Nephron progenitor cell (in vitro differentiated cells): ENCODE measurements around the gene NNMT.

Source experiments
- DNase-seq: peaks from one replicate; pipeline ENCODE4 v3.0.0; 2021
- H3K27ac Mint-ChIP-seq: 2 replicates; pipeline ENCODE4 v1.8.0; 2021; ENCODE audit warnings: mild to moderate bottlenecking, moderate library complexity, mixed read lengths
- H3K27me3 Mint-ChIP-seq: 2 replicates; pipeline ENCODE4 v1.8.0; 2021; ENCODE audit warnings: mild to moderate bottlenecking, low read depth, mixed read lengths; ENCODE audit not compliant: poor library complexity
- H3K36me3 Mint-ChIP-seq: 2 replicates; pipeline ENCODE4 v1.8.0; 2021; ENCODE audit warnings: low read depth, mixed read lengths
- H3K4me1 Mint-ChIP-seq: 2 replicates; pipeline ENCODE4 v1.8.0; 2021; ENCODE audit warnings: mixed read lengths
- H3K4me3 Mint-ChIP-seq: 2 replicates; pipeline ENCODE4 v1.8.0; 2021; ENCODE audit warnings: mild to moderate bottlenecking, moderate library complexity, mixed read lengths
- H3K9me3 Mint-ChIP-seq: 2 replicates; pipeline ENCODE4 v1.8.0; 2021; ENCODE audit warnings: mild to moderate bottlenecking, moderate library complexity, mixed read lengths
- TF ChIP-seq, protein P1 (sequence below): fragments of 200-600 bp; sonication (generic); IDR thresholded peaks from 2 replicates; pipeline ENCODE4 v1.5.0; 2021; ENCODE audit warnings: antibody characterized with exemption

NNMT gene

DNA sequence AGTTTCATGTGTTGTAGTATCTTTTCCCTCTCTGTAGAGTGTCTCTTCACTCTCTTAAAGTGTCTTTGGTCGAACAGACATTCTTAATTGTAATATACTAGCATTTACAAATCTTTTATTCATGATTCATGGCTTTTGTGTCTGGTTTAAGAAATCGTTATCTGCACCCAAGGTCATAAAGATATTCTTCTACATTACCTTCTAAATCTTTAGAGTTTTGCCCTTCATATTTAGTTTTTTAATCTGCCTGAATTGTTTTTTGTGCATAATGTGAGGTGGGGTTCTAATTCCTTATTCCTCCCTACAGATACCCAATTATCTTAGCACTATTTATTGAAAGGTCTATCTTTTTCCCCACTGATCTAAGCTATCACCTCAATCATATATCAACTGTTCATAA is 9.0 kb upstream of the NNMT start:
- DNase-seq, result no peak
- Mint-ChIP-seq H3K4me1 (peaks cover 15% of the 10 kb centered on the region), H3K36me3 (no peaks in the 10 kb centered on the region), H3K27me3 (no peaks in the 10 kb centered on the region), H3K27ac (no peak overlapping the region), H3K9me3 (peaks cover 13% of the 10 kb centered on the region), H3K4me3 (no peak overlapping the region)
- TF ChIP-seq, protein P1, sequence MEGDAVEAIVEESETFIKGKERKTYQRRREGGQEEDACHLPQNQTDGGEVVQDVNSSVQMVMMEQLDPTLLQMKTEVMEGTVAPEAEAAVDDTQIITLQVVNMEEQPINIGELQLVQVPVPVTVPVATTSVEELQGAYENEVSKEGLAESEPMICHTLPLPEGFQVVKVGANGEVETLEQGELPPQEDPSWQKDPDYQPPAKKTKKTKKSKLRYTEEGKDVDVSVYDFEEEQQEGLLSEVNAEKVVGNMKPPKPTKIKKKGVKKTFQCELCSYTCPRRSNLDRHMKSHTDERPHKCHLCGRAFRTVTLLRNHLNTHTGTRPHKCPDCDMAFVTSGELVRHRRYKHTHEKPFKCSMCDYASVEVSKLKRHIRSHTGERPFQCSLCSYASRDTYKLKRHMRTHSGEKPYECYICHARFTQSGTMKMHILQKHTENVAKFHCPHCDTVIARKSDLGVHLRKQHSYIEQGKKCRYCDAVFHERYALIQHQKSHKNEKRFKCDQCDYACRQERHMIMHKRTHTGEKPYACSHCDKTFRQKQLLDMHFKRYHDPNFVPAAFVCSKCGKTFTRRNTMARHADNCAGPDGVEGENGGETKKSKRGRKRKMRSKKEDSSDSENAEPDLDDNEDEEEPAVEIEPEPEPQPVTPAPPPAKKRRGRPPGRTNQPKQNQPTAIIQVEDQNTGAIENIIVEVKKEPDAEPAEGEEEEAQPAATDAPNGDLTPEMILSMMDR, result no peak

DNA sequence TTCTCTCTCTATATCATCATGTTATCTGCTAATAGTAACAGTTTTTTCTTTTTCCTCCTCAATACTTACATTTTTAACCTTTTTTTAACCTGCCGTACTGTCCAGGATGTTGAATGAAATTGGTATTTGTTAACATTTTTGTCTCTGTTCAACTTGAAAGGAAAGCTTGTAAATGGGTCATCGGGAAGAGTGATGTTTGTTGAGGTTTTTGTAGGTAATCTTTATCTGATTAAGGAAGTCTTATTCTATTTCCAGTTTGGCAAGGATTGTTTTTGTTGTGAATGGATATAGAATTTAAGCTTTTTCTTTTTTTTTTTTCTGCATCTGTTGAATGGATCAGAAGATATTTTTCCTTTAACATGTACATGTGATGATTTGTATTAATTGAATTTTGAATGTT is 8.1 kb upstream of the NNMT start:
- Mint-ChIP-seq H3K36me3 (no peaks in the 10 kb centered on the region), H3K27ac (no peak overlapping the region), H3K27me3 (no peaks in the 10 kb centered on the region), H3K4me1 (peaks cover 15% of the 10 kb centered on the region), H3K9me3 (peaks cover 13% of the 10 kb centered on the region), H3K4me3 (no peak overlapping the region)
- DNase-seq, result no peak
- TF ChIP-seq, protein P1, result no peak

DNA sequence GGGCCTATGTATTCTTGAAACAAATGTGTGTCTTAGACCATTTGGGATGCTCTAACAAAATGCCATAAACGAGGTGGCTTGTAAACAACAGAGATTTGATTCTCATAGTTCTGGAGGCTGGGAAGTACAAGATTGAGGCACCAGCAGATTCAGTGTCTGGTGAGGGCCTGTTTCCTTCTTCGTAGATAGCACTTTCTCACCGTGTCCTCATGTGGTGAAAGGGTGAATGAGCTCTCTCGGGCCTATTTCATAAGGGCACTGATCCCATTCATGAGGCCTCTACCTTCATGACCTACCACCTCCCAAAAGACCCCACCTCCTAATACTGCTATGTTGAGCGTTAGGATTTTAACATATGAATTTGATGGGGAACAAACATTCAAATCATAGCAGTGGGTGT is 6.4 kb upstream of the NNMT start:
- DNase-seq, result no peak
- H3K27me3 Mint-ChIP-seq, result no peaks in the 10 kb centered on the region
- no peak overlapping the region for H3K27ac Mint-ChIP-seq
- H3K36me3 Mint-ChIP-seq, result no peaks in the 10 kb centered on the region
- TF ChIP-seq, protein P1, result no peak
- H3K4me1 Mint-ChIP-seq, result peaks cover 12% of the 10 kb centered on the region
- H3K9me3 Mint-ChIP-seq, result peaks cover 18% of the 10 kb centered on the region
- no peak overlapping the region for H3K4me3 Mint-ChIP-seq

DNA sequence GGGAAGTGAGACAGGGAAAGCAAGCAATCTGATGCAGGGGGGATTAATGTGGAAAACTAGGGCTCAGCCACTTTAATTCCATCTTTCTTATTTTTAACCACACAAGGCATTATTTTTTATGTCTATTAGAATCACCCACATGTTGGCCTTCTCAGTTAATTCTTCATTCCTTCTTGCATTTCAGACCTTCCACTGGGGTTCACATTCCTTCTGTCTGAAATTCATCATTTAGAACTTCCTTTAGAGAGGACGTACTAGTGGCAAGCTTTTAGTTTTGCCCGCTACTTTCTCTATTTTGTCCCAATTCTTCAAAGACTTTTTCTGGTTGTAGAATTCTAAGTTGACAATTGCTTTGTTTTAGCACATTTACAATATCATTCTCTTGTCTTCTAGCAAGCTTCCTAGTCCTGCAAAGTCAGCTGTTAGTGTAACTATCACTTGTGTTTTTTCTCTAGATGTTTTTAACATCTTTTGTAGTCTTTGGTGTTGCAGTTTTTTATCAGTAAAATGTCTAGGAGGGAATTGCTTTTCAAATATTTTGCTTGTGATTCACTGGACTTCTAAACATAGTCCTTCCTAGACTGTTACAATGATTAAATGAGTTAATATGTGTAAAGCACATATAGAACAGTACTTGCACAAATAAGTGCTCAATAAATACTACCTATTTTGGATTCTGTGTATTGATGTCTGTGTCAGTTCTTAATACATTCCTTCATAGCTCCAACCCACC is 5.5 kb upstream of the NNMT start:
- DNase-seq, result no peak
- H3K27ac Mint-ChIP-seq, result no peak overlapping the region
- TF ChIP-seq, protein P1, result no peak
- H3K36me3 Mint-ChIP-seq, result no peaks in the 10 kb centered on the region
- peaks cover 12% of the 10 kb centered on the region for H3K4me1 Mint-ChIP-seq
- no peak overlapping the region for H3K4me3 Mint-ChIP-seq
- peaks cover 18% of the 10 kb centered on the region for H3K9me3 Mint-ChIP-seq
- H3K27me3 Mint-ChIP-seq, result no peaks in the 10 kb centered on the region

DNA sequence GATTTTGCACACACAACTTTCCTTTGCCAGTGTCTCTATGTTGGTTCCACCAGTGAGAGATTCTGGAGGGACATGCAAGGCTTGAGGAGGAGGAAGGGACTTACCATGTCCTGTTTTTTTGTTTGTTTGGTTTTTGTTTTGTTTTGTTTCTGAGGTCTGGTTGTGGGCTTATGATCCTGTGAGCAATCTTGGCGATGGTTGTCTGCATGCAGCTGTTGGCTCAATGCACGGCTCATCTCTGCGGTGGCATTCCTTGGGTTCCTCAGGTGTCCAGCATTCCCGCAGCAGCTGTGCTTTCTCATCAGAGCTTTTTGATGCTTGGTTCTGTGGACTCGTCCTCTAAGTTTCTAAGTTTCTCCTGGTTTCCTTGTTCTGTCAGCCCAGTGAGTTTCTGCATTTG is 4.8 kb upstream of the NNMT start:
- TF ChIP-seq, protein P1, result no peak
- DNase-seq, result no peak
- H3K4me3 Mint-ChIP-seq, result no peak overlapping the region
- H3K36me3 Mint-ChIP-seq, result no peaks in the 10 kb centered on the region
- H3K4me1 Mint-ChIP-seq, result peaks cover 12% of the 10 kb centered on the region
- H3K27ac Mint-ChIP-seq, result no peak overlapping the region
- peaks cover 18% of the 10 kb centered on the region for H3K9me3 Mint-ChIP-seq
- no peaks in the 10 kb centered on the region for H3K27me3 Mint-ChIP-seq
